ENCODE results near the gene TSPY9.
"Not testable (repeated sequence)": the region's sequence is repeated elsewhere in the genome, so short reads cannot be mapped to it uniquely, and the experiment has no call there.

- TF ChIP-seq, protein P1, sequence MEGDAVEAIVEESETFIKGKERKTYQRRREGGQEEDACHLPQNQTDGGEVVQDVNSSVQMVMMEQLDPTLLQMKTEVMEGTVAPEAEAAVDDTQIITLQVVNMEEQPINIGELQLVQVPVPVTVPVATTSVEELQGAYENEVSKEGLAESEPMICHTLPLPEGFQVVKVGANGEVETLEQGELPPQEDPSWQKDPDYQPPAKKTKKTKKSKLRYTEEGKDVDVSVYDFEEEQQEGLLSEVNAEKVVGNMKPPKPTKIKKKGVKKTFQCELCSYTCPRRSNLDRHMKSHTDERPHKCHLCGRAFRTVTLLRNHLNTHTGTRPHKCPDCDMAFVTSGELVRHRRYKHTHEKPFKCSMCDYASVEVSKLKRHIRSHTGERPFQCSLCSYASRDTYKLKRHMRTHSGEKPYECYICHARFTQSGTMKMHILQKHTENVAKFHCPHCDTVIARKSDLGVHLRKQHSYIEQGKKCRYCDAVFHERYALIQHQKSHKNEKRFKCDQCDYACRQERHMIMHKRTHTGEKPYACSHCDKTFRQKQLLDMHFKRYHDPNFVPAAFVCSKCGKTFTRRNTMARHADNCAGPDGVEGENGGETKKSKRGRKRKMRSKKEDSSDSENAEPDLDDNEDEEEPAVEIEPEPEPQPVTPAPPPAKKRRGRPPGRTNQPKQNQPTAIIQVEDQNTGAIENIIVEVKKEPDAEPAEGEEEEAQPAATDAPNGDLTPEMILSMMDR (IDR thresholded peaks at IDR 0.05; ENCODE audit: low read depth, low read length, poor library complexity, severe bottlenecking) = not testable (repeated sequence)
- TF ChIP-seq EZH2phosphoT487 (IDR thresholded peaks at IDR 0.05; ENCODE audit: borderline replicate concordance, low read length) = not testable (repeated sequence)
These were observed 17.3 kb downstream of the TSPY9 start for GRCh38 chrY:9504396-9504795.
